K562 (cell line): ENCODE measurements around the gene DGAT2. TPM values are rescaled to one million over a fixed set of nuclear protein-coding genes. Genes with fewer than 3 reads are reported as not detected.

Source experiments
- ATAC-seq: fragments of 200-7000 bp; cut with Tn5 transposase; 3 replicates; pipeline ENCODE4 v1.9.1; 2020; ENCODE audit warnings: moderate library complexity
- BruUV-seq: library from RNA; stranded (reverse); fragments of 400-500 nt; replicated peaks from 2 replicates; lab custom pipeline; 2021; lab: Mats Ljungman, UMichigan
- CTCF ChIA-PET: fragments of 300-600 bp; formaldehyde crosslinking; extraction: SDS; loops from one replicate; lab custom pipeline; 2021; ENCODE audit warnings: low intra/inter-chr PET ratio; lab: Yijun Ruan, JAX
- POLR2A ChIA-PET: fragments of 300-600, 350-650 bp; sonication (Branson Sonifier 250); formaldehyde crosslinking; extraction: SDS; loops from one replicate; lab custom pipeline; 2021; ENCODE audit warnings: antibody characterized with exemption, inconsistent platforms; lab: Yijun Ruan, JAX
- DNase-seq, 4 experiments: peaks; one replicate each; pipeline versions ENCODE4 v3.0.0 to v3.0.0-alpha.2; 2011 to 2018; ENCODE audit warnings: low spot score in 3 of 4, mixed read lengths in 3 of 4; ENCODE audit errors: extremely low read depth in 1 of 4
- FAIRE-seq: peaks from 2 replicates; lab custom pipeline; 2011; peaks lifted over from hg19 to GRCh38; lab: Jason Lieb, UNC
- H2AFZ ChIP-seq: 2 replicates; pipeline ENCODE4 v1.6.0; 2011; ENCODE audit warnings: low read depth, low read length, control low read depth, inconsistent platforms
- H3K27ac ChIP-seq: fragments of 200-600 bp; 3 replicates; pipeline ENCODE4 v1.8.0; 2011; ENCODE audit warnings: low read depth, mild to moderate bottlenecking, control low read depth, inconsistent platforms, low read length, moderate library complexity, mixed read lengths; ENCODE audit errors: extremely low read depth
- H3K27me3 ChIP-seq, 2 experiments: fragments of 300-600 bp in 1 of 2; 2 replicates in 1 of 2; 3 replicates in 1 of 2; pipeline versions ENCODE4 v1.6.0 to v1.8.0; 2011; ENCODE audit warnings: inconsistent platforms in 2 of 2, low read length in 2 of 2, mild to moderate bottlenecking in 1 of 2, mixed read lengths in 1 of 2, moderate library complexity in 1 of 2; ENCODE audit not compliant: control insufficient read depth in 2 of 2, insufficient read depth in 2 of 2
- H3K36me3 ChIP-seq: fragments of 300-600 bp; 3 replicates; pipeline ENCODE4 v1.8.0; 2011; ENCODE audit warnings: mild to moderate bottlenecking, low read length, inconsistent platforms; ENCODE audit not compliant: control insufficient read depth, insufficient read depth
- H3K4me1 ChIP-seq, 2 experiments: fragments of 200-600 bp in 1 of 2; replicated peaks in 1 of 2; 2 replicates in 1 of 2; 3 replicates in 1 of 2; pipeline versions ENCODE4 v1.5.1 to v1.8.0; 2011; ENCODE audit warnings: inconsistent platforms in 2 of 2, low read length in 2 of 2, mild to moderate bottlenecking in 1 of 2, mixed read lengths in 1 of 2, moderate library complexity in 1 of 2; ENCODE audit not compliant: control insufficient read depth in 2 of 2, insufficient read depth in 2 of 2
- H3K4me2 ChIP-seq: 2 replicates; pipeline ENCODE4 v1.6.1; 2011; ENCODE audit warnings: low read length, control low read depth, inconsistent platforms, mixed read lengths; ENCODE audit not compliant: insufficient read depth
- H3K4me3 ChIP-seq: fragments of 200-600 bp; sonication (generic), shearing (Covaris generic); 2 replicates; pipeline ENCODE4 v1.5.1; 2016; ENCODE audit warnings: control low read depth, inconsistent platforms
- H3K79me2 ChIP-seq: fragments of 200-600 bp; 3 replicates; pipeline ENCODE4 v1.8.0; 2011; ENCODE audit warnings: low read length, inconsistent platforms; ENCODE audit not compliant: control insufficient read depth, insufficient read depth
- H3K9ac ChIP-seq, 2 experiments: 2 replicates each; pipeline versions ENCODE4 v1.6.0 to v1.6.1; 2011; ENCODE audit warnings: low read depth in 2 of 2, low read length in 2 of 2, control low read depth in 1 of 2, inconsistent platforms in 1 of 2, mild to moderate bottlenecking in 1 of 2, mixed read lengths in 1 of 2; ENCODE audit not compliant: insufficient read depth in 1 of 2
- H3K9me1 ChIP-seq: one replicate; pipeline ENCODE4 v1.6.0; 2011; ENCODE audit warnings: inconsistent platforms, mild to moderate bottlenecking, low read length, moderate library complexity; ENCODE audit not compliant: control insufficient read depth, insufficient read depth
- H3K9me3 ChIP-seq: replicated peaks from 2 replicates; pipeline ENCODE4 v1.5.1; 2011; ENCODE audit warnings: low read depth, low read length, inconsistent platforms; ENCODE audit not compliant: control insufficient read depth, insufficient read depth
- H4K20me1 ChIP-seq: replicated peaks from 2 replicates; pipeline ENCODE4 v1.6.1; 2011; ENCODE audit warnings: low read length, inconsistent platforms, mixed read lengths; ENCODE audit not compliant: control insufficient read depth, insufficient read depth
- BCOR ChIP-seq: fragments of 450-650 bp; IDR thresholded peaks from 2 replicates; pipeline ENCODE4 v1.6.1; 2016
- CTBP1 ChIP-seq: fragments of 450-650 bp; IDR thresholded peaks from 2 replicates; pipeline ENCODE4 v1.6.1; 2016; ENCODE audit warnings: borderline replicate concordance
- MTA2 ChIP-seq: fragments of 450-650 bp; IDR thresholded peaks from 2 replicates; pipeline ENCODE4 v1.6.1; 2016; ENCODE audit warnings: low read depth
- PHB ChIP-seq: fragments of 250-450 bp; sonication (Bioruptor Pico); IDR thresholded peaks from 2 replicates; pipeline ENCODE4 v1.5.0; 2021
- RBM34 ChIP-seq: fragments of 200-400 bp; formaldehyde crosslinking; IDR thresholded peaks from 2 replicates; pipeline ENCODE4 v1.6.1; 2018; ENCODE audit warnings: low read length, borderline replicate concordance; ENCODE audit not compliant: insufficient read depth
- SIN3B ChIP-seq: fragments of 450-650 bp; IDR thresholded peaks from 2 replicates; pipeline ENCODE4 v1.6.1; 2017; ENCODE audit warnings: low read depth, mild to moderate bottlenecking, moderate library complexity
- ZC3H4 ChIP-seq: sonication (generic); formaldehyde crosslinking; IDR thresholded peaks from 2 replicates; pipeline ENCODE4 v1.9.0; 2021; ENCODE audit warnings: missing genetic modification reagents, borderline replicate concordance
- ZFP1 ChIP-seq: fragments of 450-650 bp; formaldehyde crosslinking; IDR thresholded peaks from 2 replicates; pipeline ENCODE4 v1.4.0; 2020; ENCODE audit warnings: mild to moderate bottlenecking, mixed read lengths
- ZNF695 ChIP-seq: fragments of 450-650 bp; formaldehyde crosslinking; IDR thresholded peaks from 2 replicates; pipeline ENCODE4 v1.4.0; 2020; ENCODE audit warnings: mild to moderate bottlenecking, moderate library complexity
- WGBS: fragments of 100-300 bp; shearing (Covaris generic); methylation state at CpG from one replicate; pipeline ENCODE4 v1.1.6; 2016; ENCODE audit warnings: low coverage, mixed read lengths; ENCODE audit not compliant: insufficient coverage; ENCODE audit errors: missing lambda C conversion rate; 5-methylcytosine and 5-hydroxymethylcytosine counted together
- in situ Hi-C: fragments of 300-500 bp; cut with MboI; formaldehyde crosslinking; loops from 4 replicates; pipeline ENCODE4 v1.15.0; 2018; ENCODE audit warnings: inconsistent platforms, mixed read lengths
- intact Hi-C: fragments of 100-400 bp; cut with micrococcal nuclease; formaldehyde crosslinking; loops from 2 replicates; pipeline ENCODE4 v1.14.2; 2022
- polyA plus RNA-seq, 8 experiments: library from polyadenylated mRNA; depleted of rRNA in 4 of 8; stranded (reverse) in 5 of 8; unstranded in 3 of 8; fragments of >200 nt; fragmentation: Nextera tagmentation in 2 of 8; fragmentation: Illumina TruSeq in 1 of 8; extraction: Ambion mirVana in 2 of 8; extraction: Trizol in 1 of 8; gene quantifications; 2 replicates each; pipeline versions ENCODE4 v1.2.1 to v1.2.3, GENCODE V29; 2011 to 2014; ENCODE audit warnings: inconsistent platforms in 1 of 8, missing spikeins in 1 of 8
- total RNA-seq, 7 experiments: library from RNA; depleted of rRNA in 6 of 7; stranded (reverse); fragments of >200 nt in 6 of 7; fragmentation: Illumina TruSeq in 2 of 7; extraction: Trizol in 2 of 7; gene quantifications; 2 replicates each; pipeline versions ENCODE4 v1.2.1 to v1.2.3, GENCODE V29; 2011 to 2021; ENCODE audit warnings: low replicate concordance in 1 of 7
- TF ChIP-seq, protein P1 (sequence below), 2 experiments: fragments of 450-650 bp; IDR thresholded peaks; 2 replicates each; pipeline ENCODE4 v1.6.1; 2016
- TF ChIP-seq, protein P2 (sequence below): fragments of 450-650 bp; formaldehyde crosslinking; IDR thresholded peaks from 2 replicates; pipeline ENCODE4 v1.4.0; 2020; ENCODE audit warnings: mild to moderate bottlenecking, moderate library complexity

The DGAT2 gene
- total and polyA plus RNA-seq, 9 of the 15 experiments (the other 6 are each of a cell fraction or from before 2014, with no cell fraction given): 0.68 to 2.8 (median 1.8) TPM

DNA sequence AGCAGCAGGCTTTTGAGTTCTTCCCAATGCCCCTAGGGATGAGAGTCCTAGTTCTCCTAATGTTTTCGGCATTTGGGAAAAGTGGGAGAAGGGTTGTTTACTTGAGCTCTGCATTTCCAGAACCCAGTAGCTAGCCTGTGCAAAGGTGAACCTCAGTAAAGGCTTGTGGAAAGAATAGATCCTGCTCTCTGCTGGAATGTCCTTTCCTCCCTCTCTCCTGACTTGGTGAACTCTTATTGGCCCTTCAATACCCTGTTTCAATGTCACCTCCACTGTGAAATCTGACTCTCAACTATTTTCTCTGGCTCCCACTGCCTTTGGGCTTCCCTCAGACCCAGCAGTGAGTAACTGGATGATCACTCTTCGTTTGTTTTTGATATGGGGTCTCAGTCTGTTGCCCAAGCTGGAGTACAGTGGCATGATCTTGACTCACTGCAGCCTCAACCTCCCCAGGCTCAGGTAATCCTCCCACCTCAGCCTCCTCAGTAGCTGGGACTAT, 44.0 kb downstream of the DGAT2 start (continued):
- TF ChIP-seq, protein P1, sequence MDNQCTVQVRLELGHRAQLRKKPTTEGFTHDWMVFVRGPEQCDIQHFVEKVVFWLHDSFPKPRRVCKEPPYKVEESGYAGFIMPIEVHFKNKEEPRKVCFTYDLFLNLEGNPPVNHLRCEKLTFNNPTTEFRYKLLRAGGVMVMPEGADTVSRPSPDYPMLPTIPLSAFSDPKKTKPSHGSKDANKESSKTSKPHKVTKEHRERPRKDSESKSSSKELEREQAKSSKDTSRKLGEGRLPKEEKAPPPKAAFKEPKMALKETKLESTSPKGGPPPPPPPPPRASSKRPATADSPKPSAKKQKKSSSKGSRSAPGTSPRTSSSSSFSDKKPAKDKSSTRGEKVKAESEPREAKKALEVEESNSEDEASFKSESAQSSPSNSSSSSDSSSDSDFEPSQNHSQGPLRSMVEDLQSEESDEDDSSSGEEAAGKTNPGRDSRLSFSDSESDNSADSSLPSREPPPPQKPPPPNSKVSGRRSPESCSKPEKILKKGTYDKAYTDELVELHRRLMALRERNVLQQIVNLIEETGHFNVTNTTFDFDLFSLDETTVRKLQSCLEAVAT (IDR thresholded peaks at IDR 0.05): no peak

DNA sequence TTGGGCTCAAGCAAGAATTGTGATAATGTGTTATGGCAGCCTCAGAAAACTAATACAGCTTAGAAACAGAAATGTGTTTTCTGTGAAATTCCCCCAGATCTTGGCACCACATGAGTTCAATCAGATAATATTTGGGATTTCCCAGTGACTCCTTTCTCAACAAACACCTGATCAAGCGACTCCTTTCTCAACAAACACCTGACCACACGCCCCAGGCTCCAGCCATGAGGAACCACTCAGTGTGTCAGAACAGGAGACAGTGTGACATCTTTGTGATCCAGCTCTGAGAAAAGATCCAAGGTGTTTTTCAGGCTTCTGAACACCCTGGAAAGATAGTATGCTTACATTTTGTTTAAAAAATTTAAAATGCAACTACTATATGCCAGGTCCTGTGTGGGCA, 44.5 kb downstream of the DGAT2 start:
- ATAC-seq: no peak
- ChIA-PET CTCF (no interaction called here), POLR2A (interaction anchor here (0.7 to 2.7 kb wide), 5 partner anchors 10 to 832 kb away, joined by 3 to 11 read pairs (median 4); no protein-coding TSS in a partner anchor)
- no peak overlapping the region for H3K27ac ChIP-seq
- no peaks in the 10 kb centered on the region for H3K36me3 ChIP-seq
- in situ Hi-C loops (no loop called here), intact Hi-C loops (no loop called here)
- no peak overlapping the region for H3K4me2 ChIP-seq
- WGBS: 75% methylated on average over 2 of the region's 2 CpGs
- no peaks in the 10 kb centered on the region for H3K27me3 ChIP-seq
- H3K4me3 ChIP-seq: no peak overlapping the region
- no peaks in the 10 kb centered on the region for H3K9me1 ChIP-seq
- H3K79me2 ChIP-seq: peaks cover 31% of the 10 kb centered on the region
- no peak for DNase-seq
- H3K9ac ChIP-seq: no peak overlapping the region; a peak in 1 of 4 replicates
- no peaks in the 10 kb centered on the region; the same call in 1 of the 2 replicates for H4K20me1 ChIP-seq
- FAIRE-seq: no peak
- BruUV-seq: no TSS peak
- peaks cover 14 to 28% of the 10 kb centered on the region in 2 experiments for H3K4me1 ChIP-seq
- H2AFZ ChIP-seq: no peak overlapping the region
- TF ChIP-seq ZC3H4 (CRISPR knock-in tag): no peak
- TF ChIP-seq ZFP1 (CRISPR knock-in tag): no peak
- no peak for TF ChIP-seq CTBP1
- TF ChIP-seq BCOR: no peak
- no peak for TF ChIP-seq PHB (CRISPR knock-in tag)
- TF ChIP-seq RBM34: no peak
- no peak for TF ChIP-seq MTA2
- TF ChIP-seq, protein P2, sequence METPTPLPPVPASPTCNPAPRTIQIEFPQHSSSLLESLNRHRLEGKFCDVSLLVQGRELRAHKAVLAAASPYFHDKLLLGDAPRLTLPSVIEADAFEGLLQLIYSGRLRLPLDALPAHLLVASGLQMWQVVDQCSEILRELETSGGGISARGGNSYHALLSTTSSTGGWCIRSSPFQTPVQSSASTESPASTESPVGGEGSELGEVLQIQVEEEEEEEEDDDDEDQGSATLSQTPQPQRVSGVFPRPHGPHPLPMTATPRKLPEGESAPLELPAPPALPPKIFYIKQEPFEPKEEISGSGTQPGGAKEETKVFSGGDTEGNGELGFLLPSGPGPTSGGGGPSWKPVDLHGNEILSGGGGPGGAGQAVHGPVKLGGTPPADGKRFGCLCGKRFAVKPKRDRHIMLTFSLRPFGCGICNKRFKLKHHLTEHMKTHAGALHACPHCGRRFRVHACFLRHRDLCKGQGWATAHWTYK (CRISPR knock-in tag): no peak
- no peak for TF ChIP-seq ZNF695
- TF ChIP-seq SIN3B: no peak
- TF ChIP-seq, protein P1 (IDR thresholded peaks at IDR 0.05): no peak
- H3K9me3 ChIP-seq: no peaks in the 10 kb centered on the region
